Ovary (tissue), 3 donors: Measurements from ENCODE around the gene SPEG.

Experiments
- POLR2A ChIP-seq: fragments of 450-650 bp; IDR thresholded peaks from one replicate; pipeline ENCODE4 v1.6.1; 2017; ENCODE audit warnings: antibody characterized with exemption, mild to moderate bottlenecking, moderate library complexity
- TF ChIP-seq, protein P1 (sequence below), 3 donors: fragments of 450-650 bp in 2 of 3; fragments of 200-600 bp in 1 of 3; IDR thresholded peaks; one replicate each; pipeline versions ENCODE4 v1.5.1 to v1.8.0; 2016 to 2022; ENCODE audit warnings: antibody characterized with exemption in 3 of 3, mild to moderate bottlenecking in 1 of 3
- donor health status: DM: no; HTN: no; CAD: no.

DNA sequence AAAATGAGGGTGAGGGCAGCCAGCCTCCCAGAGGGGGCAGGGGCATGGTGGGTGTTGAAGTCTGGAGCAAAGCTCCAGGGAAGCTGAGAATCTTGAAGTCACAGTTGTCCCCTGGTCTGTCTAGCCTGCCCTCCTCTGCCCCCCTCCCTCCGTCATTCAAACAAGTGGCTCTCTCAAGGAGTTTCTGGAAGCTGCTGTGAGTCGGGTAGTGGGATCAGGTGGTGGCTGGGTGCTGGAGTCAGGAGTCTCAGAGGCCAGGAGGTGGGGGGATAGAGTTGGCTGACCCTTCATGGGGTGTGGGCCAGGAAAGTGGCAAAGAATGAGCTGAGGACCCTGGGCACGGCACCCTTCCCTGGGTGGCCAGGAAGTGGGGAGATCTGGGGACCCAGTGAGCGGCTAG, 79.1 kb downstream of the SPEG start:
- no peak for TF ChIP-seq POLR2A
- TF ChIP-seq, protein P1, sequence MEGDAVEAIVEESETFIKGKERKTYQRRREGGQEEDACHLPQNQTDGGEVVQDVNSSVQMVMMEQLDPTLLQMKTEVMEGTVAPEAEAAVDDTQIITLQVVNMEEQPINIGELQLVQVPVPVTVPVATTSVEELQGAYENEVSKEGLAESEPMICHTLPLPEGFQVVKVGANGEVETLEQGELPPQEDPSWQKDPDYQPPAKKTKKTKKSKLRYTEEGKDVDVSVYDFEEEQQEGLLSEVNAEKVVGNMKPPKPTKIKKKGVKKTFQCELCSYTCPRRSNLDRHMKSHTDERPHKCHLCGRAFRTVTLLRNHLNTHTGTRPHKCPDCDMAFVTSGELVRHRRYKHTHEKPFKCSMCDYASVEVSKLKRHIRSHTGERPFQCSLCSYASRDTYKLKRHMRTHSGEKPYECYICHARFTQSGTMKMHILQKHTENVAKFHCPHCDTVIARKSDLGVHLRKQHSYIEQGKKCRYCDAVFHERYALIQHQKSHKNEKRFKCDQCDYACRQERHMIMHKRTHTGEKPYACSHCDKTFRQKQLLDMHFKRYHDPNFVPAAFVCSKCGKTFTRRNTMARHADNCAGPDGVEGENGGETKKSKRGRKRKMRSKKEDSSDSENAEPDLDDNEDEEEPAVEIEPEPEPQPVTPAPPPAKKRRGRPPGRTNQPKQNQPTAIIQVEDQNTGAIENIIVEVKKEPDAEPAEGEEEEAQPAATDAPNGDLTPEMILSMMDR (IDR thresholded peaks at IDR 0.05) = no peak
